OCI-LY1 (cell line): Measurements from ENCODE around the gene ETDC.
A peak's percentile ranks its signal among the peaks of the same experiment; 100 is the strongest.

Experiments used
- H2AFZ ChIP-seq: fragments of 200-600 bp; sonication (generic), shearing (Covaris generic); 2 replicates; pipeline ENCODE4 v1.6.0; 2014; ENCODE audit warnings: antibody characterized with exemption, mild to moderate bottlenecking, low read length
- H3F3A ChIP-seq: fragments of 200-600 bp; sonication (generic), shearing (Covaris generic); 2 replicates; pipeline ENCODE4 v1.6.0; 2014; ENCODE audit warnings: mild to moderate bottlenecking, antibody characterized with exemption, low read length, moderate library complexity; ENCODE audit not compliant: insufficient read depth
- H3K27ac ChIP-seq: fragments of 200-600 bp; sonication (generic); 2 replicates; pipeline ENCODE4 v1.5.1; 2014; ENCODE audit warnings: low read length, mixed run types, mild to moderate bottlenecking, low read depth; ENCODE audit not compliant: poor library complexity, severe bottlenecking
- H3K27me3 ChIP-seq: fragments of 200-600 bp; sonication (generic); 2 replicates; pipeline ENCODE4 v1.6.0; 2014; ENCODE audit warnings: antibody characterized with exemption, mild to moderate bottlenecking, low read length, moderate library complexity; ENCODE audit not compliant: insufficient read depth
- H3K36me3 ChIP-seq: fragments of 200-600 bp; sonication (generic); 2 replicates; pipeline ENCODE4 v1.6.1; 2014; ENCODE audit warnings: mild to moderate bottlenecking, antibody characterized with exemption, low read length, moderate library complexity, mixed read lengths; ENCODE audit not compliant: insufficient read depth
- H3K4me1 ChIP-seq: fragments of 200-600 bp; sonication (generic); 2 replicates; pipeline ENCODE4 v1.5.1; 2014; ENCODE audit warnings: mild to moderate bottlenecking, low read length, moderate library complexity; ENCODE audit not compliant: insufficient read depth, severe bottlenecking
- H3K4me2 ChIP-seq: fragments of 200-600 bp; sonication (generic), shearing (Covaris generic); 2 replicates; pipeline ENCODE4 v1.6.1; 2014; ENCODE audit warnings: low read length
- H3K4me3 ChIP-seq: fragments of 200-600 bp; sonication (generic); 2 replicates; pipeline ENCODE4 v1.5.1; 2014; ENCODE audit warnings: low read length, low read depth, mild to moderate bottlenecking, mixed read lengths; ENCODE audit not compliant: poor library complexity, severe bottlenecking
- H3K79me2 ChIP-seq: fragments of 200-600 bp; shearing (Covaris generic); 2 replicates; pipeline ENCODE4 v1.6.1; 2016; ENCODE audit warnings: mixed run types, low read length, mixed read lengths; ENCODE audit not compliant: insufficient read depth
- H3K9ac ChIP-seq: fragments of 200-600 bp; sonication (generic), shearing (Covaris generic); 2 replicates; pipeline ENCODE4 v1.6.1; 2014; ENCODE audit warnings: mild to moderate bottlenecking, low read length, mixed read lengths
- H3K9me2 ChIP-seq: fragments of 200-600 bp; sonication (generic), shearing (Covaris generic); 2 replicates; pipeline ENCODE4 v1.6.1; 2014; ENCODE audit warnings: low read depth, mild to moderate bottlenecking, low read length, mixed read lengths
- H3K9me3 ChIP-seq: fragments of 200-600 bp; shearing (Covaris generic); 2 replicates; pipeline ENCODE4 v1.6.1; 2014; ENCODE audit warnings: low read length, mixed read lengths
- H4K20me1 ChIP-seq: fragments of 200-600 bp; sonication (generic), shearing (Covaris generic); 2 replicates; pipeline ENCODE4 v1.6.0; 2016; ENCODE audit warnings: mild to moderate bottlenecking, low read length; ENCODE audit not compliant: insufficient read depth
- EZH2 ChIP-seq: fragments of 200-600 bp; sonication (generic), shearing (Covaris generic); IDR thresholded peaks from 2 replicates; pipeline ENCODE4 v1.8.0; 2017; ENCODE audit warnings: borderline replicate concordance, mixed run types, mild to moderate bottlenecking, antibody characterized with exemption, low read length, moderate library complexity, mixed read lengths
- TF ChIP-seq, protein P1 (sequence below): fragments of 200-600 bp; sonication (generic), shearing (Covaris generic); IDR thresholded peaks from 2 replicates; pipeline ENCODE4 v1.5.1; 2017; ENCODE audit warnings: mild to moderate bottlenecking, antibody characterized with exemption, low read length, moderate library complexity, mixed read lengths

ETDC gene

DNA sequence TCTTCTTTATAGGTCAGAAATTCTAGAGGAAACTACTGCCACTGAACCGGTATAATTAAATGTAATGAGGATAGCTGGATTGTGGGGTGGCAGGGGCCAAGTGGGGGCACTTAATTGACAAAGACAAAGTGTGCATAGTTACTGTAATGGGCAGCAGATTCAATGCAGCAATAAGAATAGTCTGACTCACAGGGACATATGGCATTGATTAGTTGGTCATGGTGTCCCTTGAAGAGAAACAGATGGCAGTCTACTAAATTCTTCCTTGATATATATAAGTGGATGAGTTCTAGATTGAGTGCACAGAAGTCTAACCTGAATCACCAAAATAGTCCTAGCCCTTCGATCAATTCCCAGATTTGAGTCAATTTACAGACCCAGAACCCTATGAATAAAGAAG lies 31.6 kb downstream of the ETDC start:
- Histone ChIP-seq H3K4me3 (peak overlapping the region; percentile 76), H2AFZ (no peak overlapping the region), H3K9me2 (no peaks in the 10 kb centered on the region), H3K9ac (no peak overlapping the region), H4K20me1 (no peaks in the 10 kb centered on the region), H3K4me1 (peaks cover 30% of the 10 kb centered on the region), H3K9me3 (no peaks in the 10 kb centered on the region), H3K4me2 (peak overlapping the region; percentile 69), H3K36me3 (no peaks in the 10 kb centered on the region; the same call in 1 of the 2 replicates), H3K27me3 (no peaks in the 10 kb centered on the region), H3F3A (no peaks in the 10 kb centered on the region), H3K79me2 (peaks cover 15% of the 10 kb centered on the region; the same call in 1 of the 2 replicates), H3K27ac (no peak overlapping the region)
- TF ChIP-seq, protein P1, sequence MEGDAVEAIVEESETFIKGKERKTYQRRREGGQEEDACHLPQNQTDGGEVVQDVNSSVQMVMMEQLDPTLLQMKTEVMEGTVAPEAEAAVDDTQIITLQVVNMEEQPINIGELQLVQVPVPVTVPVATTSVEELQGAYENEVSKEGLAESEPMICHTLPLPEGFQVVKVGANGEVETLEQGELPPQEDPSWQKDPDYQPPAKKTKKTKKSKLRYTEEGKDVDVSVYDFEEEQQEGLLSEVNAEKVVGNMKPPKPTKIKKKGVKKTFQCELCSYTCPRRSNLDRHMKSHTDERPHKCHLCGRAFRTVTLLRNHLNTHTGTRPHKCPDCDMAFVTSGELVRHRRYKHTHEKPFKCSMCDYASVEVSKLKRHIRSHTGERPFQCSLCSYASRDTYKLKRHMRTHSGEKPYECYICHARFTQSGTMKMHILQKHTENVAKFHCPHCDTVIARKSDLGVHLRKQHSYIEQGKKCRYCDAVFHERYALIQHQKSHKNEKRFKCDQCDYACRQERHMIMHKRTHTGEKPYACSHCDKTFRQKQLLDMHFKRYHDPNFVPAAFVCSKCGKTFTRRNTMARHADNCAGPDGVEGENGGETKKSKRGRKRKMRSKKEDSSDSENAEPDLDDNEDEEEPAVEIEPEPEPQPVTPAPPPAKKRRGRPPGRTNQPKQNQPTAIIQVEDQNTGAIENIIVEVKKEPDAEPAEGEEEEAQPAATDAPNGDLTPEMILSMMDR = no peak
- TF ChIP-seq EZH2 = no peak

GRCh38 chrX:135345107-135345589 lies 35.9 kb downstream of the ETDC start:
- no peaks in the 10 kb centered on the region for H3K27me3 ChIP-seq

GRCh38 chrX:135346975-135347374 lies 37.7 kb downstream of the ETDC start:
- Histone ChIP-seq H3K4me1 (peaks cover 9% of the 10 kb centered on the region), H3K4me3 (no peak overlapping the region), H3K9ac (no peak overlapping the region), H4K20me1 (no peaks in the 10 kb centered on the region), H3F3A (no peaks in the 10 kb centered on the region), H2AFZ (no peak overlapping the region), H3K36me3 (no peaks in the 10 kb centered on the region), H3K27me3 (no peaks in the 10 kb centered on the region), H3K9me3 (no peaks in the 10 kb centered on the region), H3K79me2 (peaks cover 7% of the 10 kb centered on the region; the same call in 1 of the 2 replicates), H3K4me2 (no peak overlapping the region), H3K9me2 (no peaks in the 10 kb centered on the region), H3K27ac (no peak overlapping the region)
- no peak for TF ChIP-seq EZH2
- TF ChIP-seq, protein P1 = no peak

More at GRCh38 chrX:135345107-135345589, 35.9 kb downstream of the ETDC start:
- TF ChIP-seq, protein P1 = no peak
- TF ChIP-seq EZH2 = no peak
- peak overlapping the region; percentile 69 for H3K4me2 ChIP-seq
- H3K36me3 ChIP-seq = no peaks in the 10 kb centered on the region; the same call in 1 of the 2 replicates
- H2AFZ ChIP-seq = peak overlapping the region; percentile 55; the same call in 1 of the 2 replicates
- peak overlapping the region; percentile 76 for H3K4me3 ChIP-seq
- no peaks in the 10 kb centered on the region for H3F3A ChIP-seq
- no peaks in the 10 kb centered on the region for H3K9me2 ChIP-seq
- peaks cover 15% of the 10 kb centered on the region; the same call in 1 of the 2 replicates for H3K79me2 ChIP-seq
- peak overlapping the region; percentile 83 for H3K9ac ChIP-seq
- H3K27ac ChIP-seq = no peak overlapping the region
- no peaks in the 10 kb centered on the region for H3K9me3 ChIP-seq
- no peaks in the 10 kb centered on the region for H4K20me1 ChIP-seq
- peaks cover 27% of the 10 kb centered on the region for H3K4me1 ChIP-seq
